Activated CD4-positive, CD25-positive, alpha-beta regulatory T cell treated with anti-CD3 and anti-CD28 coated beads, Interleukin-2, amount 50 U/mL, for 24 hours (primary cell): ENCODE results near the gene TTYH3.
"Not testable (repeated sequence)": the region's sequence is repeated elsewhere in the genome, so short reads cannot be mapped to it uniquely, and the experiment has no call there.

Experiments used
- ATAC-seq, 2 donors: fragments of 150-1000 bp; cut with Tn5 transposase; one replicate each; pipeline ENCODE4 v1.10.0; 2021; ENCODE audit warnings: mild to moderate bottlenecking in 1 of 2, moderate library complexity in 1 of 2

The TTYH3 gene

GRCh38 chr7:2631946-2632732 is at the start of gene TTYH3:
TSS of gene TTYH3 (plus strand) at chr7:2631986. CDS start at chr7:2632156, 170 bp downstream.
- peak; percentile 44 to 49 for ATAC-seq

GRCh38 chr7:2582006-2582735 is 49.6 kb upstream of the TTYH3 start:
- no peak for ATAC-seq

GRCh38 chr7:2583798-2584580 is 47.8 kb upstream of the TTYH3 start:
- no peak for ATAC-seq

- ATAC-seq, result no peak
Observed at GRCh38 chr7:2585446-2585845, 46.3 kb upstream of the TTYH3 start.

GRCh38 chr7:2586326-2587020 is 45.3 kb upstream of the TTYH3 start:
- ATAC-seq, result no peak

- no peak for ATAC-seq
Observed at GRCh38 chr7:2587134-2587533, 44.7 kb upstream of the TTYH3 start.

- ATAC-seq, result no peak
Observed at GRCh38 chr7:2587778-2588177, 44.0 kb upstream of the TTYH3 start.

- ATAC-seq, result no peak
Observed at GRCh38 chr7:2589341-2589740, 42.4 kb upstream of the TTYH3 start.

- not testable (repeated sequence) for ATAC-seq
Observed at GRCh38 chr7:2589941-2590340, 41.8 kb upstream of the TTYH3 start.

- no peak for ATAC-seq
Observed at GRCh38 chr7:2592375-2592865, 39.4 kb upstream of the TTYH3 start.

GRCh38 chr7:2593036-2593727 is 38.6 kb upstream of the TTYH3 start:
- ATAC-seq, result no peak

GRCh38 chr7:2594599-2594998 is 37.2 kb upstream of the TTYH3 start:
- ATAC-seq, result no peak

- ATAC-seq, result no peak
Observed at GRCh38 chr7:2595258-2595860, 36.4 kb upstream of the TTYH3 start.

- no peak for ATAC-seq
Observed at GRCh38 chr7:2596464-2597272, 35.1 kb upstream of the TTYH3 start.

GRCh38 chr7:2597273-2597640 is 34.5 kb upstream of the TTYH3 start:
- ATAC-seq, result no peak

GRCh38 chr7:2598154-2598823 is 33.5 kb upstream of the TTYH3 start:
- no peak for ATAC-seq

GRCh38 chr7:2601065-2601464 is 30.7 kb upstream of the TTYH3 start:
- ATAC-seq, result no peak

GRCh38 chr7:2601907-2602306 is 29.9 kb upstream of the TTYH3 start:
- ATAC-seq, result no peak

- ATAC-seq, result no peak
Observed at GRCh38 chr7:2602406-2603043, 29.3 kb upstream of the TTYH3 start.
